Suprapubic skin (tissue), 4 donors: Measurements from ENCODE around the gene KANSL1.

Source experiments
- CTCF ChIP-seq, 2 donors: fragments of 200-600 bp in 1 of 2; fragments of 450-650 bp in 1 of 2; sonication (generic) in 1 of 2; IDR thresholded peaks; one replicate each; pipeline ENCODE4 v1.5.1; 2016 to 2019; ENCODE audit warnings: antibody characterized with exemption in 2 of 2, mild to moderate bottlenecking in 1 of 2, moderate library complexity in 1 of 2
- POLR2A ChIP-seq, 2 donors: fragments of 450-650 bp; IDR thresholded peaks; one replicate each; pipeline ENCODE4 v1.6.1; 2017; ENCODE audit warnings: antibody characterized with exemption in 2 of 2, mild to moderate bottlenecking in 2 of 2, moderate library complexity in 2 of 2
- POLR2AphosphoS5 ChIP-seq, 3 donors: sonication (generic); formaldehyde crosslinking; IDR thresholded peaks; one replicate each; pipeline ENCODE4 v1.6.1; 2017; ENCODE audit warnings: antibody characterized with exemption in 3 of 3

GRCh38 chr17:46193151-46193625, at the start of gene KANSL1:
- TF ChIP-seq CTCF (IDR thresholded peaks at IDR 0.05), result peak; percentile 42 to 53
- no peak for TF ChIP-seq POLR2A (IDR thresholded peaks at IDR 0.05)
- TF ChIP-seq POLR2AphosphoS5 (IDR thresholded peaks at IDR 0.05), result no peak
